Astrocyte of the cerebellum (primary cell): ENCODE measurements around the gene FHL2.

Experiments
- DNase-seq: peaks from one replicate; pipeline ENCODE4 v3.0.0-alpha.2; 2011; ENCODE audit warnings: low read depth
- H3K4me3 ChIP-seq: 2 replicates; pipeline ENCODE4 v1.5.1; 2011; ENCODE audit warnings: mild to moderate bottlenecking, low read depth, low read length, moderate library complexity
- in situ Hi-C: cut with HindIII; loops from 2 replicates; pipeline ENCODE4 v1.10.0; 2017; ENCODE audit warnings: low sequenced_read_pairs
- TF ChIP-seq, protein P1 (sequence below): IDR thresholded peaks from 2 replicates; pipeline ENCODE4 v1.5.1; 2012; ENCODE audit warnings: low read length, low read depth, moderate library complexity, mild to moderate bottlenecking; ENCODE audit errors: missing control alignments

FHL2 gene

GRCh38 chr2:105422801-105423200 is 23.9 kb upstream of the FHL2 start:
- in situ Hi-C loops: no loop called here

DNA sequence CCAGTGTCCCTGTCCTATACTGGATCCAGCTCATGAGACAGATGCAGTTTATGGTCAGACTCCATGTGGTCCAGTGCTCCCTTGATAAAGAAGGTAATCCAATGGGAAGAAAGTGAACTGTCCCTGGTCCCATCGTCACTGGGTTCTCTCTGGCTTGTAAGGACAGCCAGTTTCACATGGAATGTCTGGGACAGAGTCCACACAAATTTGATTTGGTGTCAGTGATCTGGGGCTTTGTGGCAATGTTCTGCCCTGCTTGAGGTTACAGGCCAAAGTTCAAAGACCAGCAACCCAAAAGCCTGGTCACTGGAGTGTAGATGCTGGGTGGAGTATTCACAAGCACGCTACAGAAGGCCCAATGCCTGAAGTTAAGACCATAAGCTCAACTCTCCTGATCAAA is 22.2 kb upstream of the FHL2 start:
- TF ChIP-seq, protein P1, sequence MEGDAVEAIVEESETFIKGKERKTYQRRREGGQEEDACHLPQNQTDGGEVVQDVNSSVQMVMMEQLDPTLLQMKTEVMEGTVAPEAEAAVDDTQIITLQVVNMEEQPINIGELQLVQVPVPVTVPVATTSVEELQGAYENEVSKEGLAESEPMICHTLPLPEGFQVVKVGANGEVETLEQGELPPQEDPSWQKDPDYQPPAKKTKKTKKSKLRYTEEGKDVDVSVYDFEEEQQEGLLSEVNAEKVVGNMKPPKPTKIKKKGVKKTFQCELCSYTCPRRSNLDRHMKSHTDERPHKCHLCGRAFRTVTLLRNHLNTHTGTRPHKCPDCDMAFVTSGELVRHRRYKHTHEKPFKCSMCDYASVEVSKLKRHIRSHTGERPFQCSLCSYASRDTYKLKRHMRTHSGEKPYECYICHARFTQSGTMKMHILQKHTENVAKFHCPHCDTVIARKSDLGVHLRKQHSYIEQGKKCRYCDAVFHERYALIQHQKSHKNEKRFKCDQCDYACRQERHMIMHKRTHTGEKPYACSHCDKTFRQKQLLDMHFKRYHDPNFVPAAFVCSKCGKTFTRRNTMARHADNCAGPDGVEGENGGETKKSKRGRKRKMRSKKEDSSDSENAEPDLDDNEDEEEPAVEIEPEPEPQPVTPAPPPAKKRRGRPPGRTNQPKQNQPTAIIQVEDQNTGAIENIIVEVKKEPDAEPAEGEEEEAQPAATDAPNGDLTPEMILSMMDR: no peak
- DNase-seq: no peak
- H3K4me3 ChIP-seq: no peak overlapping the region
- in situ Hi-C loops: no loop called here

More at GRCh38 chr2:105422801-105423200, 23.9 kb upstream of the FHL2 start:
- DNase-seq: no peak
- TF ChIP-seq, protein P1: no peak
- H3K4me3 ChIP-seq: no peak overlapping the region

GRCh38 chr2:105418522-105418921 is 19.7 kb upstream of the FHL2 start:
- no peak for DNase-seq
- H3K4me3 ChIP-seq: no peak overlapping the region
- TF ChIP-seq, protein P1: no peak
- in situ Hi-C loops: no loop called here

DNA sequence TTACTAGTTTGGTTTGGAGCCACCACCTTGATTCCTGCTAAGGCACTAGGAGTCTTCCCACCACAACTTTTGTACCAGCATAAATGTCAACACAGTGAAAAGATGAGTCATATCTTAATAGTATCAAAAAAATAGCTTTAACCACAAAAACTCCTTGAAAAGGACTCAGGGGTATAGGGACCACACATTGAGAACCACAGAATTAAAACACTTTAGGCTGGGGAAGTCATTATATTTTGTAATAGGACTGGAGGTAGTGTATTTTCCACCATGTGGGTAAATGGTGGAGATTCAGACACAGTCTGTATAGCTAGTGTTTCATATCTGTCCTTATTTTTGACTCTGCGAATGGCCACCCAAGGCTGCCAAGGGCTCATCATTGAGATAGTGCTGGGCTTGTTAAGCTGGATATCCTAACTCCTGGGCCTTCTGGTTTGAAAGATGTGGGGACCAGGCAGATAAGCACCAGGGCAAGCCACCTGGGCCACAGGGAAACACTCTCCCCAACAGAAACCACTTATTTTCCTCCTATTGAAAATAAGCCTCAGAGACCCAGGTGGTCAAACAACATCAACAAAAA is 19.1 kb upstream of the FHL2 start:
- TF ChIP-seq, protein P1: no peak
- H3K4me3 ChIP-seq: no peak overlapping the region
- in situ Hi-C loops: no loop called here
- peak; percentile 66 for DNase-seq

- no peak overlapping the region for H3K4me3 ChIP-seq
- TF ChIP-seq, protein P1: no peak
- DNase-seq: no peak
- in situ Hi-C loops: no loop called here
These were observed 17.3 kb upstream of the FHL2 start for GRCh38 chr2:105416156-105416555.

DNA sequence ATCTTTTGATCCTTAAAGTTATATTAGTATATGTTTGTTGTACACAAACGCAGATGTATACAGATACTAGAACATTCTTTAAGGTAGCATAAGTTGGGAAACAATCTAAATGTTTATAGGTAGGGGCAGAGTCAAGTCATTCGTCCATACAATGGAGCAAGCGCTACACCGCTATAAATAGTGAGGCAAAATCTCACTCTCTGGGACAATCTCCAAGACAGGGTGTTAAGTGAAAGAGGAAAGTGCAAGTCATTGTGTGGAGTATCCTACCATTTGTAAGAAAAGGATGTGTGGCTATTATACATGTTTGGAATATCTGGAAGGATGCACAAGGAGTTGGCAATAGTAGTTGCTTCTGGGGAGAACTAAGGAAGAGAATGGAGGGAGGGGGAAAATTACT is 16.2 kb upstream of the FHL2 start:
- H3K4me3 ChIP-seq: no peak overlapping the region
- TF ChIP-seq, protein P1: no peak
- DNase-seq: no peak
- in situ Hi-C loops: no loop called here
